Endometrial microvascular endothelial cells (primary cell): ENCODE measurements around the gene VIPR2. TPM values are rescaled to one million over a fixed set of nuclear protein-coding genes. Genes with fewer than 3 reads are reported as not detected.
"Not testable (repeated sequence)": the region's sequence is repeated elsewhere in the genome, so short reads cannot be mapped to it uniquely, and the experiment has no call there.

ENCODE experiments used
- in situ Hi-C: cut with HindIII; loops from 2 replicates; pipeline ENCODE4 v1.10.0; 2017; ENCODE audit warnings: low sequenced_read_pairs, low pct_unique_long_range_greater_than_20kb; ENCODE audit errors: inconsistent ontology term
- total RNA-seq: library from RNA; depleted of rRNA; stranded (reverse); fragments of >200 nt; gene quantifications from one replicate; pipeline ENCODE4 v1.2.3, GENCODE V29; 2015; ENCODE audit errors: inconsistent ontology term

Gene VIPR2, protein sequence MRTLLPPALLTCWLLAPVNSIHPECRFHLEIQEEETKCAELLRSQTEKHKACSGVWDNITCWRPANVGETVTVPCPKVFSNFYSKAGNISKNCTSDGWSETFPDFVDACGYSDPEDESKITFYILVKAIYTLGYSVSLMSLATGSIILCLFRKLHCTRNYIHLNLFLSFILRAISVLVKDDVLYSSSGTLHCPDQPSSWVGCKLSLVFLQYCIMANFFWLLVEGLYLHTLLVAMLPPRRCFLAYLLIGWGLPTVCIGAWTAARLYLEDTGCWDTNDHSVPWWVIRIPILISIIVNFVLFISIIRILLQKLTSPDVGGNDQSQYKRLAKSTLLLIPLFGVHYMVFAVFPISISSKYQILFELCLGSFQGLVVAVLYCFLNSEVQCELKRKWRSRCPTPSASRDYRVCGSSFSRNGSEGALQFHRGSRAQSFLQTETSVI
- total RNA-seq = not detected

DNA sequence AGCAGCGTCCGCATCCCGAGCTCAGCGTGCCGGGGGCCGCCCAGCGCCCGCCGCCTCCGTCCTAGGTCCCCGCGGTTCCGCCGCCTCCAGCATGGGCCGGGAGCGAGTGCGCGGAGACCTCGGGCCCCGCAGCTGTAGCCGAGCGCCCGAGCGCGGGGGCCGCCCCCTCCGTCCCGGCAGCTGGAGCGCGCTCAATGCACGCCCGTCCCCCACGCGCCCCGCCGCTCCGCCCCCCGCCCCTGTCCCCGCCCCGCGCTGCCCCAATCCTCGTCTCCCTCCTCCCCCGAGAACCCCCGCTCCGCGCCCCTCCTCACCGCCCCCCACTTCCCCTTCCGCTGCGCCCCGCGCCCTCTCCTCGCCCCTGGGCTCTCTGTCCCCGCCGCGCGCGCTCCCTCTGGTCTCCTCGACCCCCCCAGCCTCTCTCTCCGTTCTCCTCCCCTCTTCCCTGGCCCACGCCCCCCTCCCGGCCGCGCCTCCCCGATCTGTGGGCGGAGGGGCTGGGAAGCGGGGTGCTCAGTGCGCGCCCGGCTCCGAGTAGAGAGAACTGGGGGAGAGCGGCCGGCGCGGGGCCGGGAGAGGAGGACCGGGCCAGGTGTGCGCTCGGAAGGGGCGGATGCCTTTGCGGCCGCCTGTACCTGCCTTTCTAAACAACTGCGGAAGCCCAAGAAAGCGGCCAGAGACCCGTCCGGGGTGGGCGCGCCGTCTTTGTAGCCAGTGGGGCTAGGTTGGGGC, at the start of gene VIPR2:
Gene VIPR2, minus strand, starts transcription at position 110 of the 732 bp plus-strand sequence. Its CDS starts 96 bp downstream, at position 14.
- in situ Hi-C loops = no loop called here

DNA sequence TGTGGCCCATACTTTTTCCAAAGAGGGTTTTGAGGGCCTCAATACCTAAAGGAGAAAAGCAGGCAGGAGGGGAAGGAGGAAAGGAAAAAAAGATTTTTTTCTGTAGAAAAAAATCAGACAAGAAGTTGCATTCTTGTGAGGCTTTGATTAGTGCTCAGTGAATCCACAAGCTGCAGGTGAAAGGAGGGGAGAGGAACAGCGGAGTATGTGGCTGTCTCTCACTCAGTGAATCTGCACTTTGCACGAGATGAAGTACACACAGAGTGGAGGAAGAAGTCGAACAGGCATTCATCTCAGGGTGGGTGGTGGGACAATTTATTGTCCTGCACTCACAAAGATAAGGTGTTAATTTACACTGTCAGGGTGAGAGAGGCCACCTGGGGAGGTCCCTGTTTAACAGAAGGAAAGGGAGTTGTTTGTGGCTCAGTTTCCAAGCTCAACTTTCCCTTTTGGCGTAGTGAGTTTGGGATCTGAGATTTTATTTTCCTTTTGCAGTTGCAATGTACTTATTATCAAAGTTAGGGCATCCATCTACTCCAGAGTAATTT, 49.0 kb upstream of the VIPR2 start:
- in situ Hi-C loops = no loop called here

DNA sequence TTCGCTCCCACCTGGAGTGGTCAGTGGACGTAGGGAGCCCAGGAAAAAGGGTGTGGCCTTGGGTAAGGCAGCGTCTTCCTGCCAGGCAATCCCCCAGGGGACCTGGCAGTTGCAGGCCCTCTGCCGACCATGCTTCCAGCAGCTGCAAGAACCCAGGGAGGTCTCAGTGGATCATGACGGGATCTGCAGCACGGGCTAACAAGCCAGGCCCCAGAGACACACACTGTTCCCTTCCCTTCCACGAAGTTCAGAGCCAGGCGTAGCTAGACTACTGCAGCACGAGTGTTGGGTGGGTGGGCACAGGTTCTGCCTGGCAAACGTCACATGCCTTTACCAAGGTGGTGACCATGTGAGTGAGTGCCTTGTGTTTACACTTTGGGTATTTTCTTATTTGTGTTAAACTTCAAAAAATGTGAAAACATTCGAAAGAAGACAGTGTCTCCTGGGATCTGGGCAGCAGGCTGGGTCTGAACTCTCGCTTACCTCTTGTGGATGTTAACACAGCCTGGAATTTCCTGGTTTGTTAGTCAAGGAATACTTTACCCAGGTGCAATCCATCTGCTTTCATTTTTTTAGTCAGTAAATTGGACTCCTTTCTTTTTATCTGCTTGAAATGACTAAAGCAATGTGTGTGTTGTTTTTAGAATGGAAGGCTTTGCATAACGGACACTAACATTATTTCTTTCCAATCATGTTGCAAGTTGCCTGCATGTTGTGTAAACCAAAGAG, 48.2 kb upstream of the VIPR2 start:
- in situ Hi-C loops = no loop called here

DNA sequence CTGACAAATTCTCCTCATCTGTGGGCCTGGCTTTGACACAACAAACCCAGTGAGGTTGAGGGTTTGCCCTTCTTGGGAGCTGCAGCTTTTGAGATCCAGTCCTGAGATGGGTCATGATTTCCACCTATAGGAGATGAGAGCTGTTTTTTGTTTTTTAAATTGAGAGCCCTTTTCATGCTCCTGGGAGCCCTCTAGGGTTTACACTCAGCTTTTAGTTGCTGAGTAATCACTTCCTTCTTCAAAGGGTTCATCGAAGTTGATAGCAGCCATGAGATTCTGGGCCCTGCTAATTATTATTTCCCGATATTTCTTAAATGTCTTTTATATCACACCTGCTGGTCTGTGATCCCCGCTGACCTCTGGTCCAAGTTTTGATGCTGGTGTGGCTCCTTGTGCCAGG, 47.3 kb upstream of the VIPR2 start:
- in situ Hi-C loops = no loop called here

DNA sequence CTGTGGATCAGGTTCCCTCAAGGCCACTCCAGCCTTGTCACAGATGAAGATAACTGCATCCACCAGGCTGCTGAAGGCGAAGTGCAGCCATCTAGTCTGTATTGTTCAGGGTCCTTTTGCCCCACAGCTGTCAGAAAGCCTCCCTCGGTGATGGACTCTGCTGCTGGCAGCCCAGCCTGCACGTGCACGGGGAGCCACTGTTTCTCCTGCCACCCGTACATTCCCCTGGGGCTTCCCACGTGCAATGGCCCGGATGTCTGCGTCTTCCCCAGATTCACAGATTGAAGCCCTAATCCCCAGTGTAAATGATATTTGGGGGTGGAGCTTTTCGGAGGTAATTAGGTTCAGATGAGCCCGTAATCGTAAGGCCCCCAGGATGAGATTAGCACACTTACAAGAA, 46.6 kb upstream of the VIPR2 start:
- in situ Hi-C loops = no loop called here

DNA sequence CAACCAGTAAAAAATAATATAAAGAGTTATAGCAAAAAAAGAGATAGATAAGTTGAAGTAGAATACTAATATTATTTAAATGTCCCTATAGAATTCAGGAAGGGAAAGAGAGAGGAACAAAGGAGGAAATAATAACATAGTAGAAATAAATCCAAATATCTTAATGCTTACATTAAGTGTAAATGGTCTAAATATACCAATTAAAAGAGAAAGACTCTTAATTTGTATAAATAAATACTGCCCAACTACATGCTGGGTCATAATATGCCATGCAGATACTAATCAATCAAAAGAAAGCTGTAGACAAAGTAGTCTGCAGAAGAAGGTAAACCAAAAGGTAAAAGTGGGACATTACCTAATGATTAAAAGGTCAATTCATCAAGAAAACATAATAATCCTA, 43.3 kb upstream of the VIPR2 start:
- in situ Hi-C loops = no loop called here

DNA sequence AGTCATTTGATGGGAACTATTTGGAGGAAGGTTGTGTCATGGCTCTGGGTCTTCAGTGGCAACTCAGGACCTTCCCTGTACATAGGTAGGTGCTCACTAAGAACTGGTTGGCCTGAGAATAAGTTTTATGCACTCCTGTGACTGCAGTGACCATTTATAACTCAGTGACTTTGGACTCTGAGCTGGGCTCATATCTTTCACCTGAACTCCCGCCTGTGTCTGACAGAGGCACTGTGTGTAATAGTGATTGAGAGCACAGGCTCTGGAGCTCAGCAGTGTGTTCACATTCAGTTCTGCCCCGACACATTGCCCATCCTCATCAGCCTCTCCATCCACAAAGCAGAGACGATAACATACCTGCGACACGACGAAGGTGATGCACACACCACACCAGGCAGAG, 34.6 kb upstream of the VIPR2 start:
- in situ Hi-C loops = no loop called here

DNA sequence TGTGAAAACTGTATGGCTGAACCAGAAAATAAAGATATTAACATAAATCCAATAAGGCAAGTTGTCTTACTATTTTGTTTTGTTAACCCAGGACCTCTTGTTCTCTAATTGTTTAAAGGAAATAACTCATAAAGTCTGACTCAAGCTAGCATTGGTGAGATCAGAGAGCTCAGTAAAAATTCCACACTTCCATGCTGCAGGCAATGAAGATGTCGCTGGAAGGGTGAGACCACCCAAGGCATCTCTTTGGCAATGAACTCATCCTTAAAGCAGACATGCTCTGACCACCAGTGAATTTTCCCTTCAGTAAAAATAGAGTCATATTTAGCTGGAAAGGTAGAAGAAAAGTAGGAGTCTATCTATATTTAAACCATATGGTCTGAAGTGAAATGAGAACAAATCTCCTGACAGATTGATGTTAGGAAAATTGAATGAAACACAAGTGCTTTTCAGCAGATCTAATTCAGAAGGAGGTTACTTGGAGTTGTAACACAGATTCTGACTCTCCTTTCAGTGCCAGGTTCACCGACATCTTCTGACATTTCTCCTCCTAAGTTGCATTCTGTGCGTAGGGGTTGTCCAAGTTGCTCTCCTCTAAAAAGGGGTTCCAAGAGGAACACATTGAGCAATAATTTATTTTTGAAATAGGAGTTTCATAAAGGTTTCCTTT, 32.8 kb upstream of the VIPR2 start:
- in situ Hi-C loops = no loop called here

DNA sequence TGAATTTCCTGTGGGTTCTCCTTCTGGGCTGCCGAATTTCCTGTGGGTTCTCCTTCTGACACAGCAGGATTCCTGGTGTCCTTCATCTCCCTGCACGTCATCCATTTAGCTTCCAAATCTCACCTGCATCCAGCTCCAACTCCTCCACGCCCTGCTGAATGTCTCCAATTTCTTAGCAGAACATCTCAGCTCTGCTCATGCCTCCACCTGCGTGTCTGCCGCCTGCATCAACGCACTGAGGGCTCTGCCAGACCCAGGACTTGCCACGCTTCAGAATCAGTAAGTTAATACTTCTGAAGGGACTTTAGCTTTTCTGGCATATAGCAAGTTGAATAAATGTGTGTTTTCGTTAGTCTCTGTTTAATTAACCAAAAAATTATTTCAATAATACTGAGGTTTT, 31.1 kb upstream of the VIPR2 start:
- in situ Hi-C loops = no loop called here

DNA sequence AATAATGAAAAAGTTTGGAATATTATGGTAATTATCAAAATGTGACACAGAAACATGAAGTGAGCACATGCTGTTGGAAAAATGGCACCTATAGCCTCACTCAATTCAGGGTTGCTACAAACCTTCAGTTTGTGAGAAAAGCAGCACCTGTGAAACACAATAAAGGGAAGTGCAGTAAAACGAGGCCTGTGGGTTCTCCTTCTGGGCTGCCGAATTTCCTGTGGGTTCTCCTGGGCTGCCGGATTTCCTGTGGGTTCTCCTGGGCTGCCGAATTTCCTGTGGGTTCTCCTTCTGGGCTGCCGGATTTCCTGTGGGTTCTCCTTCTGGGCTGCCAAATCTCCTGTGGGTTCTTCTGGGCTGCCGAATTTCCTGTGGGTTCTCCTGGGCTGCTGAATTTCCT, 30.4 kb upstream of the VIPR2 start:
- in situ Hi-C loops = not testable (repeated sequence)

DNA sequence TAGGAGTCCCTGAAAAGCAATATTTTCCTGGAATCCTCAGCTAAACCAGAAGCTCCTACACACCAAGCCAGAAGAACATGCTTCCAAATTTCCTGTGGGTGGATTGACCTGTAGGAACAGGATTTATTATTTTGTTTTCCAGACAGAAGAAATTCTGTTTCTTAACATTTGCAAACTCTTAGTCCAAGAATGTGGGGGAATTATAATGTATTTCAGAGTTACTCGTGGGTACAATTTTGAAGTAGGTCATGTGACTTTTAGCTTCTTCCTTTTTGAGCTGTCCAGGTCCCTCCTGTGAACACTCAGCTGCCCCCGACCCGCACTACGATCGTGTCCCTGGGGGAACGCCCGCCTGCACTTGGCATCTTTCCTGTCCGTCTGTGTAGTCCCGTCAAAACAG, 27.7 kb upstream of the VIPR2 start:
- in situ Hi-C loops = no loop called here

DNA sequence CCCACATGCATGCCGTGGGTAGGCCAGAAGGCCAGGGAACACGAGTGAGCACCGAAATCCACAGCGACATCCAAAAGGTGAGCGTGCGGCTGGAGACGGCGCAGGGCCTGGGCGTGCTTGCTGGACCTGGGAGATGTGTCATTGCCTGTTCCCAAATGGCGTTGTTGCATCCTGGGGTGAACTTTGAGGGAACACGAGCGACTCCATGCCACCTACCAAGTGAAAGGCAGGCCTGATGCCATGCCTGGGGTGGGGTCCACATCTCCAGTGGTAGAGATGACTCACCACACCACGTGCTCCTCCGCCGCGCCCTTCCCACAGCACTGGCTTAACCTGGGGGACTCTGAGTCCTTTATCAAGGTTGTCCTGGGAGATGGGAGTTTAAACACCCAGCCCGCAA, 24.7 kb upstream of the VIPR2 start:
- in situ Hi-C loops = no loop called here

DNA sequence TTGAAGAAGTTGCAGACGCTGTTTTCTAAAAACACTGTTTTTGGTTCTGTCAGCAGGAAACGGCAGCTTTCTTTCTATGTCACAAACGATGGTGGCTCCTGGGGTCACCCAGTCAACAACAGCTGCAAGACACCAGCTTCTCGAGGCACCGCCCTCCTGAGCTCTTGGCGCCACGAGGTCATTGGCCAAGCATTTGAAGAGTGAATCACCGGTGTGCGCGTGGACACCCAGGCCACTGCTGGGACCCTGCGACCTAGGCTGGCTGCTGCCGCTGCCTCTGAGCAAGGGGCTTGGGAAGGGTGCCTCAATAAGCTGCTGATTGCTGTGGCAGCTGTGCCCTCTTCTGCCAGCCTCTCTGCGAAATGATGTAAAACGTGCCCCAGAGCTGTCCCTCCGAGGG, 22.5 kb upstream of the VIPR2 start:
- in situ Hi-C loops = no loop called here

DNA sequence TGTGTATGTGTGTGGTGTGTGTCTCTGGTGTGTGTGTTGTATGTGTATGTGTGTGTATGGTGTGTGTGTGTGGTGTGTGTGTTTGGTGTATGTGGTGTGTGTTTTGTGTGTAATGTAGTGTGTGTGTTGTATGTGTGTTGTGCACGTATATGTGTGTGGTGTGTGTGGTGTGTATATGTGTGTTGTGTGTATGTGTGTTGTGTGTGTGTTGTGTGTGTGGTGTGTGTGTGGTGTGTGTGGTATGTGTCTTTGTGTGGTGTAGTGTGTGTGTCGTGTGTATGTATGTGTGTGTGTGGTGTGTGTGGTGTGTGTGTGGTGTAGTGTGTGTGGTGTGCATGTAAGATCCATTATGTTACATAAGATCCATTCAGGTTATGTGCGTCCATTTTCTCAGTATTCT, 21.9 kb upstream of the VIPR2 start:
- in situ Hi-C loops = no loop called here

DNA sequence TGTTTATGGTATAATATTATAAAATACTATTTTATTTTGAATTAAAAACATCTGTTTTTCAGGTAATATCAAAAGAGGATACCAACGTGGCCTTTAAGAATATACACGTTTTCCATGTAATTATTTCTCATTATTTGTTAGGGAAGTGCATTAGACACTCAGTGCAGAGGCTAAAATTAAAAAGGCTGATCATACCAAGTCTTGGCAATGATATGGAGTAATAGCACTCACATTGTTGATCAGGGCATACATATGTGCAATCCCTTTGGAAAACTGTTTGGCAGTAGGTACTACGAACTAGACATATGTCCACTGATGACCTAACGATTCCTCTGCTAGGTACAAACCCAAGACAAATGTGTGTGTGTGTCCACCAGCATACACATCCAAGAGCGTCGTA, 20.7 kb upstream of the VIPR2 start:
- in situ Hi-C loops = no loop called here

DNA sequence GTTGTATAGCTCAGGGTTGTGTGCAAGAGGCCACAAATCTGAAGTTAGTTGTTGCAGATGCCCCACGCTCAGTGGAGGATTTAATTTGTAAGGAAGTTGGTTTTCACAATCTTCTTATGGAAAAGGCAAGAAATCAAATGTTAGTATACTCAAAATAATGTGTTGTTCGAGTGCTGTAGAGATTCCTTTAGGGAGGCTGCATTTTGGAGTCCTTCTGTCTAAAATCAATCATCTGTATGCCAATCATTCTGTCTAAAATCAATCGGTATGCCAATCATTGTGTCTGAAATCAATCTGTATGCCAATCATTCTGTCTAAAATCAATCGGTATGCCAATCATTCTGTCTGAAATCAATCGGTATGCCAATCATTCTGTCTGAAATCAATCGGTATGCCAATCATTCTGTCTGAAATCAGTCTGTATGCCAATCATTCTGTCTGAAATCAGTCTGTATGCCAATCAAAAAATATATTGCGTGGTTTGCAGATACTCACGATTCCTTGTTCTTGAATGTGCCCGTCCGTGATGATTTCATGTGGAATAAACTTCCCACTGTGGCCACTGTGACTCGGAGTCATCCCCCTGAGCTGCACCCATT, 19.1 kb upstream of the VIPR2 start:
- in situ Hi-C loops = not testable (repeated sequence)

DNA sequence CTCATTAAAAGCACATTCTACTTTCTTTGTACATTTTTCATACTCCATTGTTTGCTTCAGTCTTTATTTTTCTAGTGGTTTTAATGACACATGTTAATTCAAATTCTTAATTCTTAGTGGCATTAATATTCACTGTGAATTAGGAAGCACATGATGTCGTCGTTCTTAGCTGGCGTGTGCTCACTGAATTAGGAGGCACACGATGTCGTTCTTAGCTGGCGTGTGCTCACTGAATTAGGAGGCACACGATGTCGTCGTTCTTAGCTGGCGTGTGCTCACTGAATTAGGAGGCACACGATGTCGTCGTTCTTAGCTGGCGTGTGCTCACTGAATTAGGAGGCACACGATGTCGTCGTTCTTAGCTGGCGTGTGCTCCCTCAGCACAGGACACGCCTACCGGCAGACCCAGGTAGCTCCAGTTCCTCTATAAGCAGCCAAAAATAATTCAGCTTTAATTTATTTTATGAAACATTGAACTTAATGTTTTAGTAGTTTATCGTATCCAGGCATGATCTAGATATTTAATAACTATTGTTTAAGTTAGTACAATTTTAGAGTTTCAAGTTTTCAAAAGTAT, 17.5 kb upstream of the VIPR2 start:
- in situ Hi-C loops = not testable (repeated sequence)

DNA sequence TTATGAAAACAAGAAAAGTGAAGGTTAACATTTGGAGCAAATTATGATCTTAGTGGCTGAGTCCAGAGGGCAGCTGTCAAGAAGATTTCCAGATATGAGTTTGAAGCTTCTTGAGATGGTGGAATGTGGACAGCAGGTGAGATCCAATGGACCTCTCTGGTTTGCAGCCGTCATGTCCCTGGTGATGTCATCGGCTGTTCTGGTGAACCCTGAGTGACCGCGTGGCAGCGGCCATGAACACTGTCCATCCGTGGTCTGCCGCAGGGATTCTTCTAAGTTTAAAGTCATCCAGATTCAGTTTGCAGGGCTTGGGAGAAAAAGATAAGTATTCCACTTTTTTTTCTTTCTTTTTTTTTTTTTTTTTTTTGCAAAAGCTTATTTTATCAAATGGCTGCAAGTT, 15.8 kb upstream of the VIPR2 start:
- in situ Hi-C loops = no loop called here
